Hepatocyte (in vitro differentiated cells): ENCODE results near the gene KCNMA1.

ENCODE experiments used
- EZH2 ChIP-seq: fragments of 200-600 bp; sonication (generic); IDR thresholded peaks from 2 replicates; pipeline ENCODE4 v1.6.1; 2016; ENCODE audit warnings: antibody characterized with exemption, mild to moderate bottlenecking, borderline replicate concordance
- EZH2phosphoT487 ChIP-seq: fragments of 200-600 bp; sonication (generic); IDR thresholded peaks from one replicate; pipeline ENCODE4 v1.6.1; 2018; ENCODE audit warnings: antibody characterized with exemption, mild to moderate bottlenecking, low read depth, moderate library complexity; ENCODE audit not compliant: unreplicated experiment, severe bottlenecking
- TF ChIP-seq, protein P1 (sequence below): fragments of 200-600 bp; sonication (generic); IDR thresholded peaks from 2 replicates; pipeline ENCODE4 v1.5.1; 2016; ENCODE audit warnings: antibody characterized with exemption, mild to moderate bottlenecking; ENCODE audit not compliant: poor library complexity

DNA sequence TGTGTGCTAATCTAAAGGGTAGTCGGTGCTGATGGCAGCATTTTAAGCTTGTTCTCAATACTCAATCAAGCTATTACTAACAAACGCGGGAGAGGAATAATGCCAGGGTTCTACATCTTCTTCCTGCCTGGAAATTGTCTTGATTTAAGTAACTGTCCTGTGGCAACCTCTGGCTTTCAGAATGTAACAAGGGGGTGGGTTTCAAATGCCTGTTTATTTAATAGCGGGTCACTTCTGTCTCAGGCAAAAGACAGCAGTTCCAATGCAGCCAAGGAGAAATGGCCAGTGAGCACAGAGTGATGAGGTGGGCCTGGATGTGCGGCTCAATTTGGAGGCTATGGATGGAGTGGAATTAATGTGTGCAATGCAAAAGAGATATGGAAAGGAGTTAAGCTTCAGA lies 692.4 kb downstream of the KCNMA1 start:
- TF ChIP-seq, protein P1, sequence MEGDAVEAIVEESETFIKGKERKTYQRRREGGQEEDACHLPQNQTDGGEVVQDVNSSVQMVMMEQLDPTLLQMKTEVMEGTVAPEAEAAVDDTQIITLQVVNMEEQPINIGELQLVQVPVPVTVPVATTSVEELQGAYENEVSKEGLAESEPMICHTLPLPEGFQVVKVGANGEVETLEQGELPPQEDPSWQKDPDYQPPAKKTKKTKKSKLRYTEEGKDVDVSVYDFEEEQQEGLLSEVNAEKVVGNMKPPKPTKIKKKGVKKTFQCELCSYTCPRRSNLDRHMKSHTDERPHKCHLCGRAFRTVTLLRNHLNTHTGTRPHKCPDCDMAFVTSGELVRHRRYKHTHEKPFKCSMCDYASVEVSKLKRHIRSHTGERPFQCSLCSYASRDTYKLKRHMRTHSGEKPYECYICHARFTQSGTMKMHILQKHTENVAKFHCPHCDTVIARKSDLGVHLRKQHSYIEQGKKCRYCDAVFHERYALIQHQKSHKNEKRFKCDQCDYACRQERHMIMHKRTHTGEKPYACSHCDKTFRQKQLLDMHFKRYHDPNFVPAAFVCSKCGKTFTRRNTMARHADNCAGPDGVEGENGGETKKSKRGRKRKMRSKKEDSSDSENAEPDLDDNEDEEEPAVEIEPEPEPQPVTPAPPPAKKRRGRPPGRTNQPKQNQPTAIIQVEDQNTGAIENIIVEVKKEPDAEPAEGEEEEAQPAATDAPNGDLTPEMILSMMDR = no peak
- TF ChIP-seq EZH2 (no peak), EZH2phosphoT487 (no peak)
